GM23248 (cell line): Measurements from ENCODE around the gene TRPV3. TPM values are rescaled to one million over a fixed set of nuclear protein-coding genes. Genes with fewer than 3 reads are reported as not detected.
"Not testable (repeated sequence)": the region's sequence is repeated elsewhere in the genome, so short reads cannot be mapped to it uniquely, and the experiment has no call there.

Source experiments
- DNase-seq: peaks from one replicate; pipeline ENCODE4 v3.0.0-alpha.2; 2015
- H2AFZ ChIP-seq: fragments of 200-600 bp; sonication (generic); 2 replicates; pipeline ENCODE4 v1.6.1; 2016; ENCODE audit warnings: antibody characterized with exemption
- H3F3A ChIP-seq: fragments of 200-600 bp; sonication (generic); 2 replicates; pipeline ENCODE4 v1.6.1; 2016; ENCODE audit warnings: mild to moderate bottlenecking, antibody characterized with exemption, mixed run types; ENCODE audit not compliant: insufficient read depth
- H3K27ac ChIP-seq: fragments of 200-600 bp; sonication (generic); 2 replicates; pipeline ENCODE4 v1.5.1; 2016; ENCODE audit warnings: mild to moderate bottlenecking
- H3K27me3 ChIP-seq: fragments of 200-600 bp; sonication (generic); replicated peaks from 2 replicates; pipeline ENCODE4 v1.6.1; 2016; ENCODE audit warnings: mild to moderate bottlenecking; ENCODE audit not compliant: insufficient read depth
- H3K36me3 ChIP-seq: fragments of 200-600 bp; sonication (generic); 2 replicates; pipeline ENCODE4 v1.6.1; 2016; ENCODE audit warnings: low read depth, mild to moderate bottlenecking
- H3K4me1 ChIP-seq: fragments of 200-600 bp; sonication (generic); 2 replicates; pipeline ENCODE4 v1.6.1; 2016; ENCODE audit warnings: mild to moderate bottlenecking; ENCODE audit not compliant: insufficient read depth
- H3K4me2 ChIP-seq: fragments of 200-600 bp; sonication (generic); one replicate; pipeline ENCODE4 v1.6.1; 2016; ENCODE audit warnings: mild to moderate bottlenecking; ENCODE audit not compliant: unreplicated experiment
- H3K4me3 ChIP-seq: fragments of 200-600 bp; sonication (generic); 2 replicates; pipeline ENCODE4 v1.5.1; 2016; ENCODE audit warnings: mild to moderate bottlenecking
- H3K79me2 ChIP-seq: fragments of 200-600 bp; sonication (generic); 2 replicates; pipeline ENCODE4 v1.6.1; 2016; ENCODE audit warnings: mild to moderate bottlenecking; ENCODE audit not compliant: insufficient read depth
- H3K9ac ChIP-seq: fragments of 200-600 bp; sonication (generic); 2 replicates; pipeline ENCODE4 v1.6.1; 2016; ENCODE audit warnings: mild to moderate bottlenecking
- H3K9me2 ChIP-seq: fragments of 200-600 bp; sonication (generic); 2 replicates; pipeline ENCODE4 v1.6.1; 2016; ENCODE audit warnings: mixed run types, mild to moderate bottlenecking, moderate library complexity; ENCODE audit not compliant: insufficient read depth
- H3K9me3 ChIP-seq: fragments of 200-600 bp; sonication (generic); one replicate; pipeline ENCODE4 v1.6.1; 2017; ENCODE audit warnings: low read depth
- H4K20me1 ChIP-seq: fragments of 200-600 bp; sonication (generic); 2 replicates; pipeline ENCODE4 v1.6.0; 2016; ENCODE audit not compliant: insufficient read depth
- EZH2 ChIP-seq: fragments of 200-600 bp; sonication (generic); IDR thresholded peaks from 2 replicates; pipeline ENCODE4 v1.6.1; 2018; ENCODE audit warnings: antibody characterized with exemption, mild to moderate bottlenecking; ENCODE audit not compliant: insufficient read depth, poor library complexity, severe bottlenecking
- EZH2phosphoT487 ChIP-seq: fragments of 200-600 bp; sonication (generic); IDR thresholded peaks from 2 replicates; pipeline ENCODE4 v1.6.1; 2018; ENCODE audit warnings: antibody characterized with exemption, moderate library complexity, mild to moderate bottlenecking, low read depth; ENCODE audit not compliant: insufficient read depth
- WGBS, 2 experiments: methylation state at CpG; one replicate each; pipeline ENCODE4 v1.1.6; 2015 to 2017; ENCODE audit warnings: low lambda C conversion rate in 2 of 2, low coverage in 1 of 2; ENCODE audit errors: missing lambda C conversion rate in 2 of 2; 5-methylcytosine and 5-hydroxymethylcytosine counted together
- in situ Hi-C: fragments of 300-500 bp; cut with MboI; formaldehyde crosslinking; loops from 2 replicates; pipeline ENCODE4 v1.15.0; 2020
- polyA plus RNA-seq: library from polyadenylated mRNA; unstranded; fragments of >200 nt; fragmentation: Nextera tagmentation; extraction: Ambion mirVana; gene quantifications from 2 replicates; pipeline ENCODE4 v1.2.1, GENCODE V29; 2016
- total RNA-seq: library from RNA; depleted of rRNA; stranded (reverse); fragments of >200 nt; shearing (Covaris generic); gene quantifications from 2 replicates; pipeline ENCODE4 v1.2.3, GENCODE V29; 2014

TRPV3 gene
- total and polyA plus RNA-seq, 2 experiments from 2014 or later: 0.41 to 1.1 TPM

GRCh38 chr17:3590231-3590630, 32.6 kb upstream of the TRPV3 start:
- no peaks in the 10 kb centered on the region for H3K4me1 ChIP-seq
- H3K9me3 ChIP-seq: no peaks in the 10 kb centered on the region
- in situ Hi-C loops: no loop called here
- no peaks in the 10 kb centered on the region for H3F3A ChIP-seq
- no peak for TF ChIP-seq EZH2phosphoT487
- no peak for TF ChIP-seq EZH2
- H2AFZ ChIP-seq: no peak overlapping the region
- H3K27ac ChIP-seq: no peak overlapping the region
- WGBS, 2 experiments: 97% methylated on average over 14 to 15 of the region's 15 CpGs
- no peaks in the 10 kb centered on the region for H3K79me2 ChIP-seq
- H3K9ac ChIP-seq: no peak overlapping the region
- H4K20me1 ChIP-seq: no peaks in the 10 kb centered on the region
- no peak overlapping the region for H3K4me2 ChIP-seq
- no peaks in the 10 kb centered on the region for H3K9me2 ChIP-seq
- H3K36me3 ChIP-seq: no peaks in the 10 kb centered on the region
- no peak for DNase-seq
- no peak overlapping the region for H3K4me3 ChIP-seq
- H3K27me3 ChIP-seq: no peaks in the 10 kb centered on the region

DNA sequence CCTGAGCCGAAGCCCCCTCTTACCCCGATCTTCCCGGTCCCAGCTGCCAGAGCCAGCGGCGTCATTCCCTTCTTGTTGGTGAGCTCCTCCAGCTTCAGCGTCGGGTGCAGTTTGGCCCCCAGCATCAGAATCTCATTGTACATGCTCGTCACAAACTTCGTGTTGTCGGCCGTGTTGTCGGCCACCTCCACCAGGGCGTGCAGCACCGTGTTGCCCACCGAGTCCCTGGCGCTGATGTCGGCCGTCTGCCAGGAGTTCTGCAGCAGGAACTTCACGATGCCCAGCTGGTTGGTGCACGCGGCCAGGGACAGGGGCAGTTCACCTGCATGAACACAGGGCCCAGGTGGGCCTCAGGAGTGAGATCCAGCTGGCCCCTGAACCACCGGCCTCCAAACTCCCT, 32.2 kb upstream of the TRPV3 start:
- in situ Hi-C loops: no loop called here
- H3K27ac ChIP-seq: no peak overlapping the region
- 96 to 97% methylated on average over 22 of the region's 22 CpGs for WGBS, 2 experiments
- TF ChIP-seq EZH2 (no peak), EZH2phosphoT487 (no peak)
- DNase-seq: no peak
- no peaks in the 10 kb centered on the region for H3K36me3 ChIP-seq
- no peaks in the 10 kb centered on the region for H3K9me3 ChIP-seq
- H3K27me3 ChIP-seq: no peaks in the 10 kb centered on the region
- H3F3A ChIP-seq: no peaks in the 10 kb centered on the region
- H2AFZ ChIP-seq: no peak overlapping the region
- no peak overlapping the region for H3K4me3 ChIP-seq
- H3K79me2 ChIP-seq: no peaks in the 10 kb centered on the region
- no peaks in the 10 kb centered on the region for H3K4me1 ChIP-seq
- H3K9ac ChIP-seq: no peak overlapping the region
- H3K4me2 ChIP-seq: no peak overlapping the region
- H3K9me2 ChIP-seq: no peaks in the 10 kb centered on the region
- H4K20me1 ChIP-seq: no peaks in the 10 kb centered on the region

DNA sequence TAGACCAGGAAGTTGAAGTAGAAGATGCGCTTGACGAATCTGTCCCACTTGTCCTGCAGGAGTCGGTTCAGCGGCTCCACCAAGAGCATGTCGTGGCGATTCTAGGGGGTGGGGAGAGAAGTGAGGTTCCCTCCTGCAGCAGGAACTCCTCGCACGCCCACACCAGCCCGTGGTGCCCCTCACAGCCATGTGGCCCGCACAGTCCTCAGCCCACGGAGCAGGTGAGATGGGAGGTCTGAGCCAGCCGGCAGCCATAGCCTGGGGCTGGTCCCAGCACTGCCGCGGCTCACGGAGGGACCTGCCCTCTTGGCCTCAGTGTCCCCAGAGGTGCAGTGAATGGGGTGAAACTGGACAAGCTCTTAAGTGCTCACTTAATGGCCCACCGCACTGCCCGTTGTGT, 28.2 kb upstream of the TRPV3 start:
- DNase-seq: no peak
- in situ Hi-C loops: no loop called here
- Histone ChIP-seq H3K36me3 (no peaks in the 10 kb centered on the region), H4K20me1 (no peaks in the 10 kb centered on the region), H3K9me2 (no peaks in the 10 kb centered on the region), H3K9me3 (no peaks in the 10 kb centered on the region), H3K27me3 (no peaks in the 10 kb centered on the region), H3K4me3 (no peak overlapping the region), H3K79me2 (no peaks in the 10 kb centered on the region), H3K4me1 (no peaks in the 10 kb centered on the region), H2AFZ (no peak overlapping the region), H3K4me2 (no peak overlapping the region), H3K27ac (no peak overlapping the region), H3K9ac (no peak overlapping the region), H3F3A (no peaks in the 10 kb centered on the region)
- 91 to 96% methylated on average over 17 of the region's 17 CpGs for WGBS, 2 experiments
- TF ChIP-seq EZH2phosphoT487 (no peak), EZH2 (no peak)

DNA sequence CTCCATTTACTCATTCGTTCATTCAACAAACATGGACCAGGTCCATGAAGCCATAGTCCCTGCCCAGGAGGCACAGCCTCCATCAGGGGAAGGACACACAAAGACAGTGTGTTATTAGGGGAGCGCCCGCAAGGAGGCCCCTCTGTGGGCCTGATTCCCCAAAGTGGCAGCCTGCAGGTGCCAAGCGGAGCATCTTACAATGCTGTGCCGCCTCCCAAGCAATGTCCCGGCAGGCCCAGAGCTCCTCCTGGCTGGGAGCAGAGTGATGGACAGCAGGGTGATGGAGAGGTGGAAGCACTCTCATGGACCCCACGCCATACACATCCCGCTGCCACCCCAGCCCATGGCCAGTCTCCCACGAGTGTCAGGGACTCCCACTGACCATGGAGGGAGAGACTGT, 25.8 kb upstream of the TRPV3 start:
- Histone ChIP-seq H3K4me2 (no peak overlapping the region), H3K9me3 (no peaks in the 10 kb centered on the region), H3K79me2 (no peaks in the 10 kb centered on the region), H3K27ac (no peak overlapping the region), H4K20me1 (no peaks in the 10 kb centered on the region), H2AFZ (no peak overlapping the region), H3K9ac (no peak overlapping the region), H3K27me3 (no peaks in the 10 kb centered on the region), H3K4me1 (no peaks in the 10 kb centered on the region), H3K9me2 (no peaks in the 10 kb centered on the region), H3K36me3 (no peaks in the 10 kb centered on the region), H3F3A (no peaks in the 10 kb centered on the region), H3K4me3 (no peak overlapping the region)
- in situ Hi-C loops: no loop called here
- no peak for DNase-seq
- TF ChIP-seq EZH2phosphoT487 (no peak), EZH2 (no peak)
- WGBS, 2 experiments: 86 to 95% methylated on average over 9 of the region's 9 CpGs

GRCh38 chr17:3582915-3583314, 25.3 kb upstream of the TRPV3 start:
- H3K27me3 ChIP-seq: no peaks in the 10 kb centered on the region
- no peaks in the 10 kb centered on the region for H3K79me2 ChIP-seq
- H3K36me3 ChIP-seq: no peaks in the 10 kb centered on the region
- H3K9me2 ChIP-seq: no peaks in the 10 kb centered on the region
- WGBS, 2 experiments: 88 to 92% methylated on average over 9 of the region's 9 CpGs
- no peak overlapping the region for H3K4me2 ChIP-seq
- H2AFZ ChIP-seq: no peak overlapping the region
- DNase-seq: no peak
- TF ChIP-seq EZH2phosphoT487: no peak
- no peak for TF ChIP-seq EZH2
- no peaks in the 10 kb centered on the region for H3K9me3 ChIP-seq
- no peaks in the 10 kb centered on the region for H3F3A ChIP-seq
- H4K20me1 ChIP-seq: no peaks in the 10 kb centered on the region
- H3K27ac ChIP-seq: no peak overlapping the region
- H3K9ac ChIP-seq: no peak overlapping the region
- H3K4me1 ChIP-seq: no peaks in the 10 kb centered on the region
- no peak overlapping the region for H3K4me3 ChIP-seq
- in situ Hi-C loops: no loop called here

DNA sequence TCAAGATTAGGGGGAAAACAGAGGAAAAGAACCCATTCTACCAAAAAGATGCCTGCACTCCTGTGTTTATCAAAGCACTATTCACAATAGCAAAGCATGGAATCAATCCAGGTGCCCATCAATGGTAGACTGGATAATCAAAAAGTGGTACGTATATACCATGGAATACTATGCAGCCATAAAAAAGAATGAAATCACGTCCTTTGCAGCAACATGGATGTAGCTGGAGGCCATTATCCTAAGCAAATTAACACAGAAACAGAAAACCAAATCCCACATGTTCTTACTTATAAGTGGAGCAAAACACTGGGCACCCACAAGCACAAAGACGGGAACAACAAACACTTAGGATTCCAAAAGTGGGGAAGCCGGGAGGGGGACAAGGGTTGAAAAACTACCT, 21.1 kb upstream of the TRPV3 start:
- not testable (repeated sequence) for H2AFZ ChIP-seq, H3K9ac ChIP-seq

More for the DNA sequence above, 21.1 kb upstream of the TRPV3 start:
- H3K79me2 ChIP-seq, H3K9me3 ChIP-seq, DNase-seq, H3K9me2 ChIP-seq, H3K27ac ChIP-seq, H3K27me3 ChIP-seq, H3K4me2 ChIP-seq, H4K20me1 ChIP-seq, in situ Hi-C loops, H3K36me3 ChIP-seq, H3K4me3 ChIP-seq: not testable (repeated sequence)
- WGBS, 2 experiments: 97 to 99% methylated on average over 4 of the region's 4 CpGs
- H3F3A ChIP-seq: peaks cover 12% of the 10 kb centered on the region
- peaks cover 11% of the 10 kb centered on the region for H3K4me1 ChIP-seq
